Measurements from ENCODE around the gene XYLT1. TPM values are rescaled to one million over a fixed set of nuclear protein-coding genes. Genes with fewer than 3 reads are reported as not detected.

The XYLT1 gene
- total and polyA plus RNA-seq, 8 donors, result 6.0 to 8.4 (median 7.3) TPM

- intact Hi-C loops (cut with DNase I), result loop anchor here in 1 of 2 donors (10.0 kb wide), 2 partner anchors 70 to 240 kb away; no protein-coding TSS in a partner anchor
- no peak overlapping the region for H3K27ac ChIP-seq
- H3K9me3 ChIP-seq, result no peaks in the 10 kb centered on the region
- ATAC-seq (peak; percentile 55), DNase-seq (peak in 2 of 4 donors; percentile 39 to 51)
- H3K27me3 ChIP-seq, result no peaks in the 10 kb centered on the region
- H3K36me3 ChIP-seq, result no peaks in the 10 kb centered on the region
- no peak overlapping the region for H3K4me3 ChIP-seq
- H3K4me1 ChIP-seq, result peaks cover 4 to 24% of the 10 kb centered on the region in 2 donors
- no peak for TF ChIP-seq CTCF (IDR thresholded peaks at IDR 0.05)
These were observed 245.9 kb downstream of the XYLT1 start for GRCh38 chr16:17224879-17225281.

GRCh38 chr16:17224350-17224749 is 246.4 kb downstream of the XYLT1 start:
- H3K27me3 ChIP-seq, result no peaks in the 10 kb centered on the region
- no peak for TF ChIP-seq CTCF (IDR thresholded peaks at IDR 0.05)
- no peak overlapping the region for H3K27ac ChIP-seq
- DNase-seq (no peak), ATAC-seq (no peak)
- H3K4me3 ChIP-seq, result no peak overlapping the region
- intact Hi-C loops (cut with DNase I), result loop anchor here in 1 of 2 donors (10.0 kb wide), 2 partner anchors 70 to 240 kb away; no protein-coding TSS in a partner anchor
- H3K36me3 ChIP-seq, result no peaks in the 10 kb centered on the region
- H3K4me1 ChIP-seq, result peaks cover 4 to 24% of the 10 kb centered on the region in 2 donors
- H3K9me3 ChIP-seq, result no peaks in the 10 kb centered on the region

- intact Hi-C loops (cut with DNase I), result loop anchor here in 1 of 2 donors (10.0 kb wide), 2 partner anchors 71 to 241 kb away; no protein-coding TSS in a partner anchor
- no peak overlapping the region for H3K27ac ChIP-seq
- no peak for ATAC-seq
- no peaks in the 10 kb centered on the region for H3K27me3 ChIP-seq
- H3K4me3 ChIP-seq, result no peak overlapping the region
- H3K9me3 ChIP-seq, result no peaks in the 10 kb centered on the region
- peaks cover 4 to 24% of the 10 kb centered on the region in 2 donors for H3K4me1 ChIP-seq
- TF ChIP-seq CTCF (IDR thresholded peaks at IDR 0.05), result no peak
- DNase-seq, result no peak
- no peaks in the 10 kb centered on the region for H3K36me3 ChIP-seq
These were observed 247.2 kb downstream of the XYLT1 start for GRCh38 chr16:17223576-17223975.

GRCh38 chr16:17222871-17223401 is 247.8 kb downstream of the XYLT1 start:
- no peak for TF ChIP-seq CTCF (IDR thresholded peaks at IDR 0.05)
- peak; percentile 41 for ATAC-seq
- peak in 2 of 4 donors; percentile 7 to 46 for DNase-seq
- no peak overlapping the region for H3K4me3 ChIP-seq
- no peak overlapping the region for H3K27ac ChIP-seq
- peaks cover 4 to 24% of the 10 kb centered on the region in 2 donors for H3K4me1 ChIP-seq
- intact Hi-C loops (cut with DNase I), result loop anchor here in 1 of 2 donors (10.0 kb wide), 2 partner anchors 72 to 242 kb away; no protein-coding TSS in a partner anchor
- H3K27me3 ChIP-seq, result no peaks in the 10 kb centered on the region
- no peaks in the 10 kb centered on the region for H3K36me3 ChIP-seq
- H3K9me3 ChIP-seq, result no peaks in the 10 kb centered on the region

- Histone ChIP-seq H3K9me3 (no peaks in the 10 kb centered on the region), H3K4me1 (peaks cover 0 to 21% of the 10 kb centered on the region in 2 donors), H3K4me3 (no peak overlapping the region), H3K27ac (no peak overlapping the region), H3K27me3 (no peaks in the 10 kb centered on the region), H3K36me3 (no peaks in the 10 kb centered on the region)
- intact Hi-C loops (cut with DNase I), result loop anchor here in 1 of 2 donors (10.0 kb wide), 2 partner anchors 75 to 245 kb away; no protein-coding TSS in a partner anchor
- no peak for DNase-seq
- no peak for TF ChIP-seq CTCF (IDR thresholded peaks at IDR 0.05)
- no peak for ATAC-seq
These were observed 250.8 kb downstream of the XYLT1 start for GRCh38 chr16:17219991-17220390.
